ENCODE results near the gene ZFAND3. TPM values are rescaled to one million over a fixed set of nuclear protein-coding genes. Genes with fewer than 3 reads are reported as not detected.

Gene ZFAND3
- 10 to 100 TPM; 37.3 to 70.1 (median 55.2) TPM for total RNA-seq

GRCh38 chr6:37819177-37819801 lies at the start of gene ZFAND3:
Gene ZFAND3 (plus strand): TSS chr6:37819727. CDS start chr6:37819946, 219 bp downstream.
- intact Hi-C loops (cut with DNase I) = no loop called here
- H3K27me3 ChIP-seq = no peaks in the 10 kb centered on the region
- H3K9me3 ChIP-seq = no peaks in the 10 kb centered on the region
- H3K36me3 ChIP-seq = no peaks in the 10 kb centered on the region
- peak; percentile 69 to 76 for TF ChIP-seq POLR2AphosphoS5 (IDR thresholded peaks at IDR 0.05)
- no peak for TF ChIP-seq EP300 (IDR thresholded peaks at IDR 0.05)
- peaks cover 38 to 50% (median 46%) of the 10 kb centered on the region in 4 donors for H3K4me1 ChIP-seq
- WGBS = 0% methylated on average over 4 of the region's 64 CpGs
- peak within 1 kb of the TSS; percentile 94 to 99 (median 97) for H3K27ac ChIP-seq (replicated peaks in 1 of 4)
- H3K4me3 ChIP-seq = peak within 1 kb of the TSS; percentile 94 to 98 (median 96)
- peak; percentile 98 for DNase-seq (ENCODE audit: extremely low spot score)

- no peak overlapping the region for H3K4me3 ChIP-seq
- H3K36me3 ChIP-seq = no peaks in the 10 kb centered on the region
- H3K27ac ChIP-seq (replicated peaks in 1 of 4) = no peak overlapping the region
- intact Hi-C loops (cut with DNase I) = no loop called here
- no peak for DNase-seq (ENCODE audit: extremely low spot score)
- 88% methylated on average over 3 of the region's 3 CpGs for WGBS
- no peak for TF ChIP-seq CTCF (IDR thresholded peaks at IDR 0.05)
- TF ChIP-seq POLR2A (IDR thresholded peaks at IDR 0.05; ENCODE audit: low read depth) = no peak
- TF ChIP-seq EP300 (IDR thresholded peaks at IDR 0.05) = no peak
- TF ChIP-seq POLR2AphosphoS5 (IDR thresholded peaks at IDR 0.05) = no peak
- H3K9me3 ChIP-seq = peaks cover 0 to 4% (median 0%) of the 10 kb centered on the region in 4 donors
- H3K4me1 ChIP-seq = no peaks in the 10 kb centered on the region
- H3K27me3 ChIP-seq = no peaks in the 10 kb centered on the region
These were observed 45.4 kb upstream of the ZFAND3 start for GRCh38 chr6:37774028-37774680.

- H3K27ac ChIP-seq (replicated peaks in 1 of 4) = no peak overlapping the region
- no peak overlapping the region for H3K4me3 ChIP-seq
- H3K4me1 ChIP-seq = no peaks in the 10 kb centered on the region
- no peaks in the 10 kb centered on the region for H3K36me3 ChIP-seq
- WGBS = 85% methylated on average over 9 of the region's 9 CpGs
- H3K27me3 ChIP-seq = no peaks in the 10 kb centered on the region
- no peak for TF ChIP-seq EP300 (IDR thresholded peaks at IDR 0.05)
- peaks cover 0 to 4% (median 0%) of the 10 kb centered on the region in 4 donors for H3K9me3 ChIP-seq
- intact Hi-C loops (cut with DNase I) = no loop called here
- no peak for DNase-seq (ENCODE audit: extremely low spot score)
These were observed 43.0 kb upstream of the ZFAND3 start for GRCh38 chr6:37776566-37776965.

GRCh38 chr6:37777272-37777834 lies 42.2 kb upstream of the ZFAND3 start:
- H3K27me3 ChIP-seq = no peaks in the 10 kb centered on the region
- H3K27ac ChIP-seq (replicated peaks in 1 of 4) = no peak overlapping the region
- intact Hi-C loops (cut with DNase I) = no loop called here
- H3K4me1 ChIP-seq = no peaks in the 10 kb centered on the region
- 73% methylated on average over 10 of the region's 10 CpGs for WGBS
- no peaks in the 10 kb centered on the region for H3K36me3 ChIP-seq
- no peak for TF ChIP-seq CTCF (IDR thresholded peaks at IDR 0.05)
- TF ChIP-seq POLR2A (IDR thresholded peaks at IDR 0.05; ENCODE audit: low read depth) = no peak
- TF ChIP-seq POLR2AphosphoS5 (IDR thresholded peaks at IDR 0.05) = no peak
- TF ChIP-seq EP300 (IDR thresholded peaks at IDR 0.05) = no peak
- H3K4me3 ChIP-seq = no peak overlapping the region
- DNase-seq (ENCODE audit: extremely low spot score) = no peak
- peaks cover 0 to 4% (median 0%) of the 10 kb centered on the region in 4 donors for H3K9me3 ChIP-seq

GRCh38 chr6:37779111-37779800 lies 40.3 kb upstream of the ZFAND3 start:
- TF ChIP-seq POLR2A (IDR thresholded peaks at IDR 0.05; ENCODE audit: low read depth) = no peak
- TF ChIP-seq EP300 (IDR thresholded peaks at IDR 0.05) = no peak
- TF ChIP-seq CTCF (IDR thresholded peaks at IDR 0.05) = no peak
- no peak for TF ChIP-seq POLR2AphosphoS5 (IDR thresholded peaks at IDR 0.05)
- peaks cover 12 to 16% (median 15%) of the 10 kb centered on the region in 4 donors for H3K4me1 ChIP-seq
- intact Hi-C loops (cut with DNase I) = no loop called here
- H3K36me3 ChIP-seq = no peaks in the 10 kb centered on the region
- H3K27ac ChIP-seq (replicated peaks in 1 of 4) = no peak overlapping the region
- no peak overlapping the region for H3K4me3 ChIP-seq
- peaks cover 0 to under 1% (median 0%) of the 10 kb centered on the region in 4 donors for H3K9me3 ChIP-seq
- no peaks in the 10 kb centered on the region for H3K27me3 ChIP-seq
- 95% methylated on average over 3 of the region's 4 CpGs for WGBS
- DNase-seq (ENCODE audit: extremely low spot score) = no peak
